Measurements from ENCODE around the gene POTEB3.
"Not testable (repeated sequence)": the region's sequence is repeated elsewhere in the genome, so short reads cannot be mapped to it uniquely, and the experiment has no call there.

DNA sequence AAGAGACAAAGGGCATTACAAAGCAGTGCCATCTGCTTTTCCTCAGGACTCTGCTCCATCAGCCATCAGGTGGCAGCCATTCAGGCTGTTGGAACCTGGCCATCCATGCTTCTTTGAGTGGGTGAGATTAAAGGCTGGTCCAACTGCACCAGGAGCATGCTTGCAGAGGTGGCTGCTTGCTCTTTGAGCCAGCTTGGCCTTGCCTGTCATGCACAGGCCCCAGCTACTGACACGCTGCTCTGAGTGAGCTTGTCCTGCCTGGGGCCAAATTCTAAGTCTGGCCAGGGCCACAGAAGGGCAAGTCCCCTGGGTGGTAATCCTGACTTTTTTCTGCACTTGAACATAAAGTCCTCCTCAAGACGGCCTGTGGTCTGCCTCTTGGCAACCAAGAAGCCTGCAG is 43.1 kb downstream of the POTEB3 start:
- TF ChIP-seq, protein P1, sequence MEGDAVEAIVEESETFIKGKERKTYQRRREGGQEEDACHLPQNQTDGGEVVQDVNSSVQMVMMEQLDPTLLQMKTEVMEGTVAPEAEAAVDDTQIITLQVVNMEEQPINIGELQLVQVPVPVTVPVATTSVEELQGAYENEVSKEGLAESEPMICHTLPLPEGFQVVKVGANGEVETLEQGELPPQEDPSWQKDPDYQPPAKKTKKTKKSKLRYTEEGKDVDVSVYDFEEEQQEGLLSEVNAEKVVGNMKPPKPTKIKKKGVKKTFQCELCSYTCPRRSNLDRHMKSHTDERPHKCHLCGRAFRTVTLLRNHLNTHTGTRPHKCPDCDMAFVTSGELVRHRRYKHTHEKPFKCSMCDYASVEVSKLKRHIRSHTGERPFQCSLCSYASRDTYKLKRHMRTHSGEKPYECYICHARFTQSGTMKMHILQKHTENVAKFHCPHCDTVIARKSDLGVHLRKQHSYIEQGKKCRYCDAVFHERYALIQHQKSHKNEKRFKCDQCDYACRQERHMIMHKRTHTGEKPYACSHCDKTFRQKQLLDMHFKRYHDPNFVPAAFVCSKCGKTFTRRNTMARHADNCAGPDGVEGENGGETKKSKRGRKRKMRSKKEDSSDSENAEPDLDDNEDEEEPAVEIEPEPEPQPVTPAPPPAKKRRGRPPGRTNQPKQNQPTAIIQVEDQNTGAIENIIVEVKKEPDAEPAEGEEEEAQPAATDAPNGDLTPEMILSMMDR (IDR thresholded peaks at IDR 0.05) = not testable (repeated sequence)
- TF ChIP-seq POLR2AphosphoS5 (IDR thresholded peaks at IDR 0.05); EP300 (IDR thresholded peaks at IDR 0.05); POLR2A (IDR thresholded peaks at IDR 0.05; ENCODE audit: low read depth): not testable (repeated sequence)
